Mammary epithelial cell (primary cell): Measurements from ENCODE around the gene PHTF2.

ENCODE experiments used
- EZH2 ChIP-seq: IDR thresholded peaks from 2 replicates; pipeline ENCODE4 v1.6.1; 2012; ENCODE audit warnings: low read length, inconsistent platforms, borderline replicate concordance
- TF ChIP-seq, protein P1 (sequence below), 2 donors: IDR thresholded peaks in 1 of 2; conservative IDR thresholded peaks in 1 of 2; 2 replicates each; pipeline ENCODE4 v1.5.1; 2011 to 2012; ENCODE audit warnings: inconsistent platforms in 2 of 2, low read length in 2 of 2, mild to moderate bottlenecking in 2 of 2, control low read depth in 1 of 2, low read depth in 1 of 2; ENCODE audit not compliant: insufficient read depth in 1 of 2; ENCODE audit errors: extremely low read depth in 1 of 2

DNA sequence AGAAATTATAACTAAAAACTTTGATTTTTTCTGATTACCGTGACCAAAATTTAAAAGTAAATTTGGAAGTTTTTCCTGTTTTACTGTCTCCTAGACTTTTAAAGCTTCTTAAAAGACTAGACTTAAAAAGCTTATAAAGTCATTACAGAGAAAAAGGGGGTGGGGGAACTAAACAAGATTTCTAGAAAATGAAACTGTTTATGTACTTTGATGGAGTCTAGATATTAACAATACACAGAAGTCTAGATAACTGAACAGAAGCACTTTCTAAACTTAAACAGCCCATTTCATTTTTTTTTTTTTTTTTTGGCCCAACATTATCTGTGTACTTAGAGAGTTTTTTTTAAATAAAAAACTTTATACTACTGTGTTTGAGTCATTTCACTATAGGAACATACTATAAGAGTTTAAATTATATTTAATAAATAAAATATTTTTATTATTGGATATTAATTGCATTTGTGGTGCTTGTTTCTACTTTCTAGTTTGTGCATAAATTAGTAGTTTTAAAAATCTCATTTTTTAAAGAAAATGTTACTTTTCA is 98.5 kb downstream of the PHTF2 start:
- TF ChIP-seq, protein P1, sequence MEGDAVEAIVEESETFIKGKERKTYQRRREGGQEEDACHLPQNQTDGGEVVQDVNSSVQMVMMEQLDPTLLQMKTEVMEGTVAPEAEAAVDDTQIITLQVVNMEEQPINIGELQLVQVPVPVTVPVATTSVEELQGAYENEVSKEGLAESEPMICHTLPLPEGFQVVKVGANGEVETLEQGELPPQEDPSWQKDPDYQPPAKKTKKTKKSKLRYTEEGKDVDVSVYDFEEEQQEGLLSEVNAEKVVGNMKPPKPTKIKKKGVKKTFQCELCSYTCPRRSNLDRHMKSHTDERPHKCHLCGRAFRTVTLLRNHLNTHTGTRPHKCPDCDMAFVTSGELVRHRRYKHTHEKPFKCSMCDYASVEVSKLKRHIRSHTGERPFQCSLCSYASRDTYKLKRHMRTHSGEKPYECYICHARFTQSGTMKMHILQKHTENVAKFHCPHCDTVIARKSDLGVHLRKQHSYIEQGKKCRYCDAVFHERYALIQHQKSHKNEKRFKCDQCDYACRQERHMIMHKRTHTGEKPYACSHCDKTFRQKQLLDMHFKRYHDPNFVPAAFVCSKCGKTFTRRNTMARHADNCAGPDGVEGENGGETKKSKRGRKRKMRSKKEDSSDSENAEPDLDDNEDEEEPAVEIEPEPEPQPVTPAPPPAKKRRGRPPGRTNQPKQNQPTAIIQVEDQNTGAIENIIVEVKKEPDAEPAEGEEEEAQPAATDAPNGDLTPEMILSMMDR (conservative IDR thresholded peaks at IDR 0.05 in 1 of 2, IDR thresholded peaks at IDR 0.05 in 1 of 2; ENCODE audit: extremely low read depth in 1 of 2, insufficient read depth in 1 of 2, low read depth in 1 of 2, low read length in 2 of 2): no peak
- no peak for TF ChIP-seq EZH2
